ENCODE data around the gene ENTPD8.

- TF ChIP-seq, protein P1, sequence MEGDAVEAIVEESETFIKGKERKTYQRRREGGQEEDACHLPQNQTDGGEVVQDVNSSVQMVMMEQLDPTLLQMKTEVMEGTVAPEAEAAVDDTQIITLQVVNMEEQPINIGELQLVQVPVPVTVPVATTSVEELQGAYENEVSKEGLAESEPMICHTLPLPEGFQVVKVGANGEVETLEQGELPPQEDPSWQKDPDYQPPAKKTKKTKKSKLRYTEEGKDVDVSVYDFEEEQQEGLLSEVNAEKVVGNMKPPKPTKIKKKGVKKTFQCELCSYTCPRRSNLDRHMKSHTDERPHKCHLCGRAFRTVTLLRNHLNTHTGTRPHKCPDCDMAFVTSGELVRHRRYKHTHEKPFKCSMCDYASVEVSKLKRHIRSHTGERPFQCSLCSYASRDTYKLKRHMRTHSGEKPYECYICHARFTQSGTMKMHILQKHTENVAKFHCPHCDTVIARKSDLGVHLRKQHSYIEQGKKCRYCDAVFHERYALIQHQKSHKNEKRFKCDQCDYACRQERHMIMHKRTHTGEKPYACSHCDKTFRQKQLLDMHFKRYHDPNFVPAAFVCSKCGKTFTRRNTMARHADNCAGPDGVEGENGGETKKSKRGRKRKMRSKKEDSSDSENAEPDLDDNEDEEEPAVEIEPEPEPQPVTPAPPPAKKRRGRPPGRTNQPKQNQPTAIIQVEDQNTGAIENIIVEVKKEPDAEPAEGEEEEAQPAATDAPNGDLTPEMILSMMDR (IDR thresholded peaks at IDR 0.05; ENCODE audit: insufficient read depth, low read length), result no peak
- no peak for TF ChIP-seq POLR2AphosphoS5 (IDR thresholded peaks at IDR 0.05; ENCODE audit: low read depth)
- TF ChIP-seq REST (IDR thresholded peaks at IDR 0.05; ENCODE audit: insufficient replicate concordance, low read depth), result no peak
- TF ChIP-seq GABPA (IDR thresholded peaks at IDR 0.05; ENCODE audit: low read depth), result no peak
- TF ChIP-seq SPI1 (IDR thresholded peaks at IDR 0.05; ENCODE audit: borderline replicate concordance, low read depth), result no peak
Observed at GRCh38 chr9:137486545-137487453, 45.6 kb upstream of the ENTPD8 start.
